RCC 7860 (cell line): ENCODE results near the gene G0S2.
A peak's percentile ranks its signal among the peaks of the same experiment; 100 is the strongest.

Experiments used
- DNase-seq: peaks from one replicate; pipeline ENCODE4 v3.0.0-alpha.2; 2015; ENCODE audit warnings: low spot score
- FAIRE-seq: peaks from 2 replicates; lab custom pipeline; 2012; peaks lifted over from hg19 to GRCh38; lab: Jason Lieb, UNC

The G0S2 gene

GRCh38 chr1:209674957-209675564 lies at the start of gene G0S2:
Gene G0S2, plus strand, starts transcription at chr1:209675412. Its CDS starts 273 bp downstream, at chr1:209675685.
- peak; percentile 57 for DNase-seq
- no peak for FAIRE-seq

GRCh38 chr1:209625791-209626285 lies 49.4 kb upstream of the G0S2 start:
- FAIRE-seq (no peak), DNase-seq (no peak)

- FAIRE-seq (no peak), DNase-seq (no peak)
Measured at GRCh38 chr1:209626346-209627026, 48.7 kb upstream of the G0S2 start.

GRCh38 chr1:209627027-209627731 lies 48.0 kb upstream of the G0S2 start:
- FAIRE-seq (no peak), DNase-seq (no peak)

GRCh38 chr1:209627732-209628196 lies 47.4 kb upstream of the G0S2 start:
- peak; percentile 67 for DNase-seq
- FAIRE-seq: no peak

GRCh38 chr1:209628618-209629299 lies 46.5 kb upstream of the G0S2 start:
- no peak for FAIRE-seq
- no peak for DNase-seq

GRCh38 chr1:209629621-209630382 lies 45.4 kb upstream of the G0S2 start:
- no peak for DNase-seq
- no peak for FAIRE-seq

- FAIRE-seq: no peak
- DNase-seq: no peak
Measured at GRCh38 chr1:209630383-209631225, 44.6 kb upstream of the G0S2 start.

GRCh38 chr1:209633335-209633997 lies 41.7 kb upstream of the G0S2 start:
- FAIRE-seq: peak; percentile 99
- peak; percentile 97 for DNase-seq

- DNase-seq: peak; percentile 71
- peak; percentile 42 for FAIRE-seq
Measured at GRCh38 chr1:209634005-209634737, 41.0 kb upstream of the G0S2 start.

- DNase-seq (no peak), FAIRE-seq (no peak)
Measured at GRCh38 chr1:209635850-209636249, 39.4 kb upstream of the G0S2 start.

- FAIRE-seq (no peak), DNase-seq (no peak)
Measured at GRCh38 chr1:209641832-209642172, 33.4 kb upstream of the G0S2 start.

GRCh38 chr1:209642816-209643215 lies 32.4 kb upstream of the G0S2 start:
- FAIRE-seq (no peak), DNase-seq (no peak)

GRCh38 chr1:209643285-209644020 lies 31.8 kb upstream of the G0S2 start:
- no peak for FAIRE-seq
- no peak for DNase-seq

GRCh38 chr1:209645574-209646452 lies 29.4 kb upstream of the G0S2 start:
- DNase-seq (no peak), FAIRE-seq (no peak)

- FAIRE-seq: peak; percentile 74
- DNase-seq: peak; percentile 73
Measured at GRCh38 chr1:209646558-209646957, 28.7 kb upstream of the G0S2 start.

- DNase-seq (peak; percentile 50), FAIRE-seq (no peak)
Measured at GRCh38 chr1:209647156-209647555, 28.1 kb upstream of the G0S2 start.
